ENCODE data around the gene CCDC12. TPM values are rescaled to one million over a fixed set of nuclear protein-coding genes. Genes with fewer than 3 reads are reported as not detected.

The CCDC12 gene
- total RNA-seq, 1 experiment from 2014 or later: 52.7 TPM

DNA sequence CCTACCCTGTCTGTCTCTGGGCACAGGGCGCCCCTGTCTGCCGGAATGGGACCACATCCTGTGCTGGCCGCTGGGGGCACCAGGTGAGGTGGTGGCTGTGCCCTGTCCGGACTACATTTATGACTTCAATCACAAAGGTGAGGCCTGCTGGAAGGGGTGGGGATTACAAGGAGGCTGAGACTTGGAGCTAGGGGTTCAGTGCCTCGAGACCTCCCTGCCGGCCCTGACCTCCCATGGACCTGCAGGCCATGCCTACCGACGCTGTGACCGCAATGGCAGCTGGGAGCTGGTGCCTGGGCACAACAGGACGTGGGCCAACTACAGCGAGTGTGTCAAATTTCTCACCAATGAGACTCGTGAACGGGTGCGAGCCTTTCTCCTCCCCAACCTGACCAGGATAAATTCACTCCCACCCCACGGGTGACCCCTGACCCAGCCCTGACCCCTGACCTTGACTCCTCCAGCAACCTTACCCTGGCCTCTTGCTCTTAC lies 78.7 kb downstream of the CCDC12 start:
- Histone ChIP-seq H3K36me3 (ENCODE audit: control insufficient read depth, insufficient read depth, low read length) (no peaks in the 10 kb centered on the region), H3K9me3 (no peaks in the 10 kb centered on the region), H3K4me3 (ENCODE audit: low read depth, low read length) (no peak overlapping the region), H3K4me1 (no peaks in the 10 kb centered on the region), H3K27me3 (replicated peaks; ENCODE audit: control insufficient read depth, insufficient read depth, low read length) (no peaks in the 10 kb centered on the region)
- Mint-ChIP-seq H3K36me3 (ENCODE audit: insufficient read depth, unreplicated experiment) (no peaks in the 10 kb centered on the region), H3K4me1 (ENCODE audit: low read depth, unreplicated experiment) (no peaks in the 10 kb centered on the region), H3K4me3 (ENCODE audit: unreplicated experiment) (no peak overlapping the region), H3K27ac (ENCODE audit: unreplicated experiment) (no peak overlapping the region), H3K9me3 (ENCODE audit: unreplicated experiment) (no peaks in the 10 kb centered on the region), H3K27me3 (ENCODE audit: insufficient read depth, unreplicated experiment) (no peaks in the 10 kb centered on the region)
- intact Hi-C loops (cut with micrococcal nuclease; ENCODE audit: unreplicated experiment): loop anchor here (10.0 kb wide), 2 partner anchors 303 to 413 kb away; no protein-coding TSS in a partner anchor
- DNase-seq: peak in 1 of 2 experiments; percentile 34
- BruUV-seq (replicated peaks): no TSS peak
- TF ChIP-seq, protein P1, sequence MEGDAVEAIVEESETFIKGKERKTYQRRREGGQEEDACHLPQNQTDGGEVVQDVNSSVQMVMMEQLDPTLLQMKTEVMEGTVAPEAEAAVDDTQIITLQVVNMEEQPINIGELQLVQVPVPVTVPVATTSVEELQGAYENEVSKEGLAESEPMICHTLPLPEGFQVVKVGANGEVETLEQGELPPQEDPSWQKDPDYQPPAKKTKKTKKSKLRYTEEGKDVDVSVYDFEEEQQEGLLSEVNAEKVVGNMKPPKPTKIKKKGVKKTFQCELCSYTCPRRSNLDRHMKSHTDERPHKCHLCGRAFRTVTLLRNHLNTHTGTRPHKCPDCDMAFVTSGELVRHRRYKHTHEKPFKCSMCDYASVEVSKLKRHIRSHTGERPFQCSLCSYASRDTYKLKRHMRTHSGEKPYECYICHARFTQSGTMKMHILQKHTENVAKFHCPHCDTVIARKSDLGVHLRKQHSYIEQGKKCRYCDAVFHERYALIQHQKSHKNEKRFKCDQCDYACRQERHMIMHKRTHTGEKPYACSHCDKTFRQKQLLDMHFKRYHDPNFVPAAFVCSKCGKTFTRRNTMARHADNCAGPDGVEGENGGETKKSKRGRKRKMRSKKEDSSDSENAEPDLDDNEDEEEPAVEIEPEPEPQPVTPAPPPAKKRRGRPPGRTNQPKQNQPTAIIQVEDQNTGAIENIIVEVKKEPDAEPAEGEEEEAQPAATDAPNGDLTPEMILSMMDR (IDR thresholded peaks at IDR 0.05; ENCODE audit: insufficient read depth in 1 of 2, low read depth in 1 of 2, low read length in 1 of 2, severe bottlenecking in 1 of 2, unreplicated experiment in 1 of 2): peak in 1 of 2 experiments; percentile 23
- POLR2A ChIA-PET: no interaction called here
- CTCF ChIA-PET: interaction anchor here (0.6 to 1.3 kb wide), 3 partner anchors 12 to 52 kb away, joined by 3 to 7 read pairs (median 5); no protein-coding TSS in a partner anchor

DNA sequence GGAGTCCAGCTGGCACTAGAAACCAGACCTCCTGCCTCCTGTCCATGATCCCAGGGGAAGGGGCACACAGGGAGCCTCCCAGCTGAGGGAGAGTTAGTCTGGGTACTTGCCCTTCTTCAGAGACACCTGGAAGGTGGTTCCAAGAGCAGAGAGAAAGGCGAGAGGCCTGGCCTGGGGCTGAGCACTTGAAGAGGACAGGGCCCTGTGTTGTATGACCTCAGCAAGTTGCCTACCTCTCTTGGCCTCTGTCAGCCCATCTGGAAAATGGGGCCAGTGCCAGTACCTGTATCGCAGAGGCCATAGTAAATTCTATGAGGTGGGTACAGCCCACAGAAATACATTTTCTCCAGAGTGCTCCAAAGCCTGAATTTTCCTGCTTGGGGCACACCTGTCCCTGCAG lies 79.5 kb downstream of the CCDC12 start:
- no peak overlapping the region for H3K4me3 Mint-ChIP-seq (ENCODE audit: unreplicated experiment)
- H3K36me3 Mint-ChIP-seq (ENCODE audit: insufficient read depth, unreplicated experiment): no peaks in the 10 kb centered on the region
- CTCF ChIA-PET: interaction anchor here (1.3 kb wide), 1 partner anchor 12 kb away, joined by 7 read pairs; no protein-coding TSS in a partner anchor
- intact Hi-C loops (cut with micrococcal nuclease; ENCODE audit: unreplicated experiment): loop anchor here (10.0 kb wide), 2 partner anchors 302 to 412 kb away; no protein-coding TSS in a partner anchor
- Histone ChIP-seq H3K4me3 (ENCODE audit: low read depth, low read length) (no peak overlapping the region), H3K27me3 (replicated peaks; ENCODE audit: control insufficient read depth, insufficient read depth, low read length) (no peaks in the 10 kb centered on the region), H3K9me3 (no peaks in the 10 kb centered on the region), H3K4me1 (0 out of 2 replicates have a peak, but pooled peaks cover 3% of the 10 kb centered on the region), H3K36me3 (ENCODE audit: control insufficient read depth, insufficient read depth, low read length) (no peaks in the 10 kb centered on the region)
- H3K27ac Mint-ChIP-seq (ENCODE audit: unreplicated experiment): no peak overlapping the region
- TF ChIP-seq, protein P1 (IDR thresholded peaks at IDR 0.05; ENCODE audit: insufficient read depth in 1 of 2, low read depth in 1 of 2, low read length in 1 of 2, severe bottlenecking in 1 of 2, unreplicated experiment in 1 of 2): no peak
- H3K27me3 Mint-ChIP-seq (ENCODE audit: insufficient read depth, unreplicated experiment): no peaks in the 10 kb centered on the region
- BruUV-seq (replicated peaks): no TSS peak
- H3K4me1 Mint-ChIP-seq (ENCODE audit: low read depth, unreplicated experiment): no peaks in the 10 kb centered on the region
- no peak for DNase-seq
- H3K9me3 Mint-ChIP-seq (ENCODE audit: unreplicated experiment): no peaks in the 10 kb centered on the region
- POLR2A ChIA-PET: no interaction called here

DNA sequence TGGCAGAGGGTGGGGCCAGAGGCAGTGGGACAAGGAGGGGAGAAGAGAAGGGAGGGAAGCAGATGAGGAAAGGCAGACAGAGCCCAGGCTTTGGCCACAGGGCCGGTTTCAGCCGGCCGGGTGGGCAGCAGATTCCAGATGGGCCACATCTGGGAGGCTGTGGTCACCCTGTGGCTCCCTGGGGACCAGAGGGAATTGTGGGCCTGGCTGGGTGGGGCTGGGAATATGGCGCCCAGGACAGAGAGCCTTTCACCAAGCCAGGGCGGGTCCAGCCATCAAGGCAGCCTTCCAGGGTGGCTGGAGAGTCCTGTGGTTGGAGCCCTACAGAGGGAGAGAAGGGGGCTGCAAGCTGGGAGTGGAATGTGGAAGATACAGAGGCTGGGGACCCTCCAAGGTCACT lies 80.2 kb downstream of the CCDC12 start:
- ChIA-PET POLR2A (no interaction called here), CTCF (interaction anchor here (1.0 to 2.1 kb wide), 3 partner anchors 47 to 190 kb away, joined by 3 to 19 read pairs (median 14); no protein-coding TSS in a partner anchor)
- H3K4me1 Mint-ChIP-seq (ENCODE audit: low read depth, unreplicated experiment): peaks cover 5% of the 10 kb centered on the region
- TF ChIP-seq, protein P1 (IDR thresholded peaks at IDR 0.05; ENCODE audit: insufficient read depth in 1 of 2, low read depth in 1 of 2, low read length in 1 of 2, severe bottlenecking in 1 of 2, unreplicated experiment in 1 of 2): no peak
- no peak overlapping the region for H3K27ac Mint-ChIP-seq (ENCODE audit: unreplicated experiment)
- H3K9me3 Mint-ChIP-seq (ENCODE audit: unreplicated experiment): no peaks in the 10 kb centered on the region
- Histone ChIP-seq H3K4me1 (peaks cover 9% of the 10 kb centered on the region; the same call in 1 of the 2 replicates), H3K36me3 (ENCODE audit: control insufficient read depth, insufficient read depth, low read length) (no peaks in the 10 kb centered on the region), H3K4me3 (ENCODE audit: low read depth, low read length) (no peak overlapping the region), H3K9me3 (no peaks in the 10 kb centered on the region), H3K27me3 (replicated peaks; ENCODE audit: control insufficient read depth, insufficient read depth, low read length) (no peaks in the 10 kb centered on the region)
- BruUV-seq (replicated peaks): no TSS peak
- no peak overlapping the region for H3K4me3 Mint-ChIP-seq (ENCODE audit: unreplicated experiment)
- H3K36me3 Mint-ChIP-seq (ENCODE audit: insufficient read depth, unreplicated experiment): no peaks in the 10 kb centered on the region
- intact Hi-C loops (cut with micrococcal nuclease; ENCODE audit: unreplicated experiment): loop anchor here (10.0 kb wide), 2 partner anchors 302 to 412 kb away; no protein-coding TSS in a partner anchor
- no peak for DNase-seq
- H3K27me3 Mint-ChIP-seq (ENCODE audit: insufficient read depth, unreplicated experiment): no peaks in the 10 kb centered on the region
